Keratinocyte (primary cell): ENCODE results near the gene DMD. TPM values are rescaled to one million over a fixed set of nuclear protein-coding genes. Genes with fewer than 3 reads are reported as not detected.

Experiments
- DNase-seq: peaks from one replicate; pipeline ENCODE4 v3.0.0-alpha.2; 2011; ENCODE audit warnings: low read depth, missing footprints, low spot score
- FAIRE-seq: peaks from 2 replicates; lab custom pipeline; 2011; peaks lifted over from hg19 to GRCh38; lab: Jason Lieb, UNC
- H2AFZ ChIP-seq: 2 replicates; pipeline ENCODE4 v1.6.0; 2012; ENCODE audit warnings: low read length, control low read depth, inconsistent platforms; ENCODE audit not compliant: control insufficient read depth
- H3K27ac ChIP-seq: 2 replicates; pipeline ENCODE4 v1.5.1; 2011; ENCODE audit warnings: low read length; ENCODE audit not compliant: control insufficient read depth, insufficient read depth
- H3K27me3 ChIP-seq: 3 replicates; pipeline ENCODE4 v1.6.0; 2011; ENCODE audit warnings: low read length; ENCODE audit not compliant: control insufficient read depth, insufficient read depth; ENCODE audit errors: extremely low read depth
- H3K36me3 ChIP-seq, 2 experiments: 2 replicates in 1 of 2; 3 replicates in 1 of 2; pipeline ENCODE4 v1.5.1; 2011; ENCODE audit warnings: low read length in 2 of 2, mild to moderate bottlenecking in 1 of 2; ENCODE audit not compliant: control insufficient read depth in 2 of 2, insufficient read depth in 2 of 2; ENCODE audit errors: extremely low read depth in 1 of 2
- H3K4me1 ChIP-seq: 3 replicates; pipeline ENCODE4 v1.5.1; 2011; ENCODE audit warnings: low read length; ENCODE audit not compliant: control insufficient read depth, insufficient read depth; ENCODE audit errors: extremely low read depth
- H3K4me2 ChIP-seq: 3 replicates; pipeline ENCODE4 v1.6.0; 2011; ENCODE audit warnings: low read depth, low read length; ENCODE audit not compliant: control insufficient read depth, insufficient read depth; ENCODE audit errors: extremely low read depth
- H3K4me3 ChIP-seq, 3 experiments: fragments of 200-600 bp in 1 of 3; sonication (generic) in 1 of 3; 2 replicates in 2 of 3; 3 replicates in 1 of 3; pipeline ENCODE4 v1.5.1; 2011 to 2016; ENCODE audit warnings: low read length in 3 of 3, mild to moderate bottlenecking in 3 of 3, control low read depth in 2 of 3, inconsistent platforms in 1 of 3, low read depth in 1 of 3, mixed read lengths in 1 of 3, mixed run types in 1 of 3, moderate library complexity in 1 of 3; ENCODE audit not compliant: control insufficient read depth in 2 of 3, insufficient read depth in 2 of 3; ENCODE audit errors: extremely low read depth in 1 of 3
- H3K79me2 ChIP-seq: 2 replicates; pipeline ENCODE4 v1.6.0; 2012; ENCODE audit warnings: low read length; ENCODE audit not compliant: control insufficient read depth, insufficient read depth
- H3K9ac ChIP-seq: 3 replicates; pipeline ENCODE4 v1.6.0; 2011; ENCODE audit warnings: low read length; ENCODE audit not compliant: control insufficient read depth, insufficient read depth; ENCODE audit errors: extremely low read depth
- H3K9me1 ChIP-seq: 3 replicates; pipeline ENCODE4 v1.6.0; 2011; ENCODE audit warnings: low read length; ENCODE audit not compliant: control insufficient read depth, insufficient read depth; ENCODE audit errors: extremely low read depth
- H3K9me3 ChIP-seq: 2 replicates; pipeline ENCODE4 v1.5.1; 2012; ENCODE audit warnings: low read depth, low read length; ENCODE audit not compliant: control insufficient read depth
- H4K20me1 ChIP-seq: 3 replicates; pipeline ENCODE4 v1.6.0; 2011; ENCODE audit warnings: low read length; ENCODE audit not compliant: control insufficient read depth, insufficient read depth; ENCODE audit errors: extremely low read depth
- EZH2 ChIP-seq: IDR thresholded peaks from one replicate; pipeline ENCODE4 v1.6.1; 2012; ENCODE audit warnings: inconsistent platforms, mild to moderate bottlenecking, low read length, moderate library complexity
- dilution Hi-C: fragments of 300-500 bp; cut with MboI; formaldehyde crosslinking; loops from one replicate; pipeline ENCODE4 v1.7.0; 2020; ENCODE audit warnings: low sequenced_read_pairs; ENCODE audit not compliant: extremely low pct_ligation_motif_present
- polyA plus RNA-seq, 5 experiments: library from polyadenylated mRNA; depleted of rRNA in 3 of 5; stranded (reverse) in 3 of 5; stranded (forward) in 1 of 5; unstranded in 1 of 5; fragments of >200 nt; gene quantifications; 1 replicate in 1 of 5; 2 replicates in 3 of 5; 3 replicates in 1 of 5; pipeline versions ENCODE4 v1.2.1 to v1.2.3, GENCODE V29; 2011 to 2012; ENCODE audit warnings: missing spikeins in 2 of 5, low read depth in 1 of 5, low replicate concordance in 1 of 5
- TF ChIP-seq, protein P1 (sequence below), 3 experiments: IDR thresholded peaks in 1 of 3; conservative IDR thresholded peaks in 1 of 3; optimal IDR thresholded peaks in 1 of 3; 2 replicates in 2 of 3; 3 replicates in 1 of 3; pipeline versions ENCODE3 to v1.5.1; 2011; ENCODE audit warnings: low read length in 3 of 3, mild to moderate bottlenecking in 3 of 3, moderate library complexity in 2 of 3, control low read depth in 1 of 3, inconsistent platforms in 1 of 3; ENCODE audit not compliant: insufficient read depth in 2 of 3; ENCODE audit errors: extremely low read depth in 1 of 3

Gene DMD
- polyA plus RNA-seq, 1 donor (not counting 4 experiments of a cell fraction or from before 2014, with no cell fraction given): 8.9 TPM

DNA sequence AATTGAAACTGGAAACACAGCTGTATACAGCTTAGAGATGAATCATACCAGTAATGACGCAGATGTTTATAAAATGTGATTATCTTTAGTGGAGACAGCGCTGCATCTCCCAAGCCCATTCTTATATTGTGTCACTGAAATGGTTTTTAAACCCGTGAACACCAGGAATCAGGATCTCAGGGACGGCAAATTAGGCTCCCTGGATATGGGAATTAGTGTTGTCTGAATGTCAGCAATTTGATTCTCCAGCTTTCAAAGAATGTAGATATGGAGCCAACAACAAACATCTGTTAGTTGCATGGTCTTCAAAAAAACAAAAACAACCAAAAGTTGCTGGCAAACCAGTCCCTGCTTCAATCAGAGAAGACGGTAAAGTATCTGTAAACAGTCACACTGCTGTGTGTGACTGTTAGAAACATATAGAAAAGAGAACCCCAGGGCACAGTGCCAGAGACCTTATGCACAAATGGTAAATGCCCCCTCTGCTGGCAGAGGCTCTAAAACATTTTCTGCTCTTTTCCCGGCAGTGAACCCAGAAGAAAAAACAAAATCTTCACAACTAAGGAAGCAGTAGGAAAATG lies 1787.7 kb downstream of the DMD start:
- H3K4me2 ChIP-seq: peak overlapping the region; percentile 39

GRCh38 chrX:31421441-31421840 lies 1789.9 kb downstream of the DMD start:
- Histone ChIP-seq H3K4me2 (no peak overlapping the region), H2AFZ (no peak overlapping the region), H3K9me1 (no peaks in the 10 kb centered on the region), H3K36me3 (no peaks in the 10 kb centered on the region), H3K27ac (no peak overlapping the region), H3K79me2 (no peaks in the 10 kb centered on the region), H3K27me3 (no peaks in the 10 kb centered on the region), H3K4me3 (no peak overlapping the region), H3K9me3 (no peaks in the 10 kb centered on the region), H3K9ac (no peak overlapping the region), H4K20me1 (no peaks in the 10 kb centered on the region), H3K4me1 (no peaks in the 10 kb centered on the region)
- DNase-seq: no peak
- TF ChIP-seq EZH2: no peak
- TF ChIP-seq, protein P1, sequence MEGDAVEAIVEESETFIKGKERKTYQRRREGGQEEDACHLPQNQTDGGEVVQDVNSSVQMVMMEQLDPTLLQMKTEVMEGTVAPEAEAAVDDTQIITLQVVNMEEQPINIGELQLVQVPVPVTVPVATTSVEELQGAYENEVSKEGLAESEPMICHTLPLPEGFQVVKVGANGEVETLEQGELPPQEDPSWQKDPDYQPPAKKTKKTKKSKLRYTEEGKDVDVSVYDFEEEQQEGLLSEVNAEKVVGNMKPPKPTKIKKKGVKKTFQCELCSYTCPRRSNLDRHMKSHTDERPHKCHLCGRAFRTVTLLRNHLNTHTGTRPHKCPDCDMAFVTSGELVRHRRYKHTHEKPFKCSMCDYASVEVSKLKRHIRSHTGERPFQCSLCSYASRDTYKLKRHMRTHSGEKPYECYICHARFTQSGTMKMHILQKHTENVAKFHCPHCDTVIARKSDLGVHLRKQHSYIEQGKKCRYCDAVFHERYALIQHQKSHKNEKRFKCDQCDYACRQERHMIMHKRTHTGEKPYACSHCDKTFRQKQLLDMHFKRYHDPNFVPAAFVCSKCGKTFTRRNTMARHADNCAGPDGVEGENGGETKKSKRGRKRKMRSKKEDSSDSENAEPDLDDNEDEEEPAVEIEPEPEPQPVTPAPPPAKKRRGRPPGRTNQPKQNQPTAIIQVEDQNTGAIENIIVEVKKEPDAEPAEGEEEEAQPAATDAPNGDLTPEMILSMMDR (optimal IDR thresholded peaks at IDR 0.05 in 1 of 3, IDR thresholded peaks at IDR 0.05 in 1 of 3, conservative IDR thresholded peaks at IDR 0.05 in 1 of 3; ENCODE audit: extremely low read depth in 1 of 3, insufficient read depth in 2 of 3, low read length in 3 of 3): no peak
- dilution Hi-C loops: no loop called here
- no peak for FAIRE-seq

More for the DNA sequence above, 1787.7 kb downstream of the DMD start:
- no peaks in the 10 kb centered on the region for H3K79me2 ChIP-seq
- FAIRE-seq (no peak), DNase-seq (no peak)
- H3K9me1 ChIP-seq: no peaks in the 10 kb centered on the region
- dilution Hi-C loops: no loop called here
- H3K4me3 ChIP-seq: no peak overlapping the region
- H3K4me1 ChIP-seq: no peaks in the 10 kb centered on the region
- H4K20me1 ChIP-seq: no peaks in the 10 kb centered on the region
- H3K9me3 ChIP-seq: no peaks in the 10 kb centered on the region
- no peak overlapping the region for H3K9ac ChIP-seq
- no peaks in the 10 kb centered on the region for H3K36me3 ChIP-seq
- H2AFZ ChIP-seq: no peak overlapping the region
- H3K27me3 ChIP-seq: no peaks in the 10 kb centered on the region
- TF ChIP-seq, protein P1 (optimal IDR thresholded peaks at IDR 0.05 in 1 of 3, IDR thresholded peaks at IDR 0.05 in 1 of 3, conservative IDR thresholded peaks at IDR 0.05 in 1 of 3; ENCODE audit: extremely low read depth in 1 of 3, insufficient read depth in 2 of 3, low read length in 3 of 3): peak; percentile 29 to 47 (median 38)
- TF ChIP-seq EZH2: no peak
- no peak overlapping the region for H3K27ac ChIP-seq
